ENCODE results near the gene NMT2.

- TF ChIP-seq POLR2AphosphoS5 (IDR thresholded peaks at IDR 0.05) (no peak), CTCF (IDR thresholded peaks at IDR 0.05) (no peak), POLR2A (IDR thresholded peaks at IDR 0.05) (no peak)
Observed at GRCh38 chr10:15202639-15203038, 34.1 kb upstream of the NMT2 start.

Measured in prostate gland (tissue), 2 donors.